Mesendoderm (in vitro differentiated cells): Measurements from ENCODE around the gene ATP6V1F.

Source experiments
- DNase-seq: peaks from one replicate; pipeline ENCODE4 v3.0.0; 2013
- H2AK5ac ChIP-seq: 2 replicates; pipeline ENCODE4 v1.6.1; 2013; ENCODE audit warnings: low read length, inconsistent platforms
- H2BK120ac ChIP-seq: 2 replicates; pipeline ENCODE4 v1.6.1; 2013; ENCODE audit warnings: low read depth, mild to moderate bottlenecking, low read length, moderate library complexity, mixed read lengths
- H2BK15ac ChIP-seq: replicated peaks from 2 replicates; pipeline ENCODE4 v1.6.1; 2013; ENCODE audit warnings: low read depth, mild to moderate bottlenecking, moderate library complexity
- H2BK5ac ChIP-seq: 2 replicates; pipeline ENCODE4 v1.6.1; 2013; ENCODE audit warnings: low read length, inconsistent platforms
- H3K18ac ChIP-seq: 2 replicates; pipeline ENCODE4 v1.6.1; 2013; ENCODE audit warnings: mild to moderate bottlenecking, low read length, mixed read lengths
- H3K23ac ChIP-seq: one replicate; pipeline ENCODE4 v1.6.1; 2013; ENCODE audit warnings: low read length
- H3K27ac ChIP-seq: 2 replicates; pipeline ENCODE4 v1.5.1; 2013; ENCODE audit warnings: low read depth, mild to moderate bottlenecking, inconsistent platforms, low read length, moderate library complexity
- H3K27me3 ChIP-seq: 2 replicates; pipeline ENCODE4 v1.6.1; 2013; ENCODE audit warnings: low read length, control low read depth, mild to moderate bottlenecking, inconsistent platforms; ENCODE audit not compliant: insufficient read depth, poor library complexity
- H3K36me3 ChIP-seq: 2 replicates; pipeline ENCODE4 v1.6.1; 2013; ENCODE audit warnings: low read length, inconsistent platforms; ENCODE audit not compliant: control insufficient read depth, insufficient read depth
- H3K4ac ChIP-seq: one replicate; pipeline ENCODE4 v1.6.1; 2013; ENCODE audit warnings: low read depth, mild to moderate bottlenecking, low read length, moderate library complexity
- H3K4me1 ChIP-seq: 2 replicates; pipeline ENCODE4 v1.6.1; 2013; ENCODE audit warnings: low read depth, low read length, inconsistent platforms; ENCODE audit not compliant: control insufficient read depth
- H3K4me2 ChIP-seq: 2 replicates; pipeline ENCODE4 v1.6.1; 2013; ENCODE audit warnings: low read length
- H3K4me3 ChIP-seq: 2 replicates; pipeline ENCODE4 v1.5.1; 2013; ENCODE audit warnings: mild to moderate bottlenecking, low read length
- H3K56ac ChIP-seq: one replicate; pipeline ENCODE4 v1.6.1; 2013; ENCODE audit warnings: low read length
- H3K79me1 ChIP-seq: 2 replicates; pipeline ENCODE4 v1.6.1; 2013; ENCODE audit warnings: low read length, inconsistent platforms
- H3K79me2 ChIP-seq: 2 replicates; pipeline ENCODE4 v1.6.1; 2013; ENCODE audit warnings: mild to moderate bottlenecking, low read length; ENCODE audit not compliant: control insufficient read depth, insufficient read depth
- H3K9ac ChIP-seq: 2 replicates; pipeline ENCODE4 v1.6.1; 2013; ENCODE audit warnings: low read length, inconsistent platforms
- H4K5ac ChIP-seq: one replicate; pipeline ENCODE4 v1.6.1; 2013; ENCODE audit warnings: low read length
- H4K8ac ChIP-seq: one replicate; pipeline ENCODE4 v1.6.1; 2013; ENCODE audit warnings: low read depth, mild to moderate bottlenecking, control low read depth, low read length, moderate library complexity
- WGBS: extraction: QIAGEN DNeasy Blood & Tissue Kit; methylation state at CpG from one replicate; pipeline ENCODE4 v1.1.7; 2013; ENCODE audit warnings: low lambda C conversion rate, missing lambda C conversion rate; ENCODE audit not compliant: insufficient coverage; ENCODE audit errors: extremely low coverage; 5-methylcytosine and 5-hydroxymethylcytosine counted together

Gene ATP6V1F

GRCh38 chr7:128833148-128833945 lies 29.3 kb upstream of the ATP6V1F start:
- Histone ChIP-seq H3K4me2 (peak overlapping the region; percentile 74), H2BK120ac (peak overlapping the region; percentile 5), H3K4me1 (peaks cover 16% of the 10 kb centered on the region), H3K4ac (peak overlapping the region; percentile 41), H3K18ac (peak overlapping the region; percentile 56), H3K4me3 (peak overlapping the region; percentile 1), H3K79me1 (peaks cover 6% of the 10 kb centered on the region), H3K23ac (peak overlapping the region; percentile 57), H3K79me2 (peaks cover 12% of the 10 kb centered on the region), H4K8ac (no peak overlapping the region), H3K36me3 (peaks cover 6% of the 10 kb centered on the region), H4K5ac (no peak overlapping the region), H2BK15ac (no peak overlapping the region), H2BK5ac (peak overlapping the region; percentile 89), H3K9ac (peak overlapping the region; percentile 71), H2AK5ac (no peak overlapping the region), H3K27me3 (no peaks in the 10 kb centered on the region), H3K56ac (peak overlapping the region; percentile 98), H3K27ac (peak overlapping the region; percentile 88)
- no CpG with 5 or more reads among the region's 13 CpGs for WGBS
- DNase-seq = peak; percentile 72

- Histone ChIP-seq H3K27ac (no peak overlapping the region), H3K23ac (peak overlapping the region; percentile 57), H3K27me3 (no peaks in the 10 kb centered on the region), H2BK15ac (no peak overlapping the region), H3K56ac (peak overlapping the region; percentile 98), H3K4me3 (no peak overlapping the region), H2AK5ac (peak overlapping the region; percentile 49), H2BK120ac (no peak overlapping the region), H3K79me2 (peaks cover 12% of the 10 kb centered on the region), H3K4me2 (no peak overlapping the region), H3K9ac (peak overlapping the region; percentile 47), H3K36me3 (peaks cover 7% of the 10 kb centered on the region), H3K79me1 (peaks cover 6% of the 10 kb centered on the region), H3K4me1 (peaks cover 15% of the 10 kb centered on the region), H2BK5ac (no peak overlapping the region), H4K8ac (no peak overlapping the region), H4K5ac (no peak overlapping the region), H3K4ac (no peak overlapping the region), H3K18ac (peak overlapping the region; percentile 56)
- WGBS = no CpG with 5 or more reads among the region's 4 CpGs
- peak; percentile 57 for DNase-seq
Observed at GRCh38 chr7:128833946-128834325, 28.7 kb upstream of the ATP6V1F start.

GRCh38 chr7:128835231-128835751 lies 27.4 kb upstream of the ATP6V1F start:
- H3K79me1 ChIP-seq = peaks cover 6% of the 10 kb centered on the region
- peaks cover 7% of the 10 kb centered on the region for H3K4me1 ChIP-seq
- no CpG with 5 or more reads among the region's 16 CpGs for WGBS
- H3K4me2 ChIP-seq = no peak overlapping the region
- peaks cover 12% of the 10 kb centered on the region for H3K79me2 ChIP-seq
- H3K27me3 ChIP-seq = no peaks in the 10 kb centered on the region
- no peak overlapping the region for H2BK15ac ChIP-seq
- H3K27ac ChIP-seq = no peak overlapping the region
- H3K36me3 ChIP-seq = peaks cover 12% of the 10 kb centered on the region
- no peak overlapping the region for H3K4ac ChIP-seq
- no peak overlapping the region for H3K18ac ChIP-seq
- no peak overlapping the region for H3K23ac ChIP-seq
- H4K5ac ChIP-seq = no peak overlapping the region
- no peak overlapping the region for H4K8ac ChIP-seq
- H3K4me3 ChIP-seq = no peak overlapping the region
- H3K56ac ChIP-seq = no peak overlapping the region
- no peak overlapping the region for H2BK5ac ChIP-seq
- no peak for DNase-seq
- H2AK5ac ChIP-seq = no peak overlapping the region
- H2BK120ac ChIP-seq = no peak overlapping the region
- H3K9ac ChIP-seq = no peak overlapping the region

GRCh38 chr7:128835790-128836641 lies 26.6 kb upstream of the ATP6V1F start:
- H3K18ac ChIP-seq = no peak overlapping the region
- no peak overlapping the region for H2AK5ac ChIP-seq
- no peak overlapping the region for H3K9ac ChIP-seq
- DNase-seq = no peak
- H4K8ac ChIP-seq = no peak overlapping the region
- H2BK15ac ChIP-seq = no peak overlapping the region
- no peaks in the 10 kb centered on the region for H3K27me3 ChIP-seq
- H2BK5ac ChIP-seq = no peak overlapping the region
- peaks cover 3% of the 10 kb centered on the region for H3K79me1 ChIP-seq
- H3K4ac ChIP-seq = no peak overlapping the region
- no CpG with 5 or more reads among the region's 14 CpGs for WGBS
- no peak overlapping the region for H3K56ac ChIP-seq
- peaks cover 7% of the 10 kb centered on the region for H3K4me1 ChIP-seq
- H3K4me2 ChIP-seq = no peak overlapping the region
- H4K5ac ChIP-seq = no peak overlapping the region
- H2BK120ac ChIP-seq = no peak overlapping the region
- H3K23ac ChIP-seq = no peak overlapping the region
- H3K79me2 ChIP-seq = peaks cover 6% of the 10 kb centered on the region
- H3K4me3 ChIP-seq = no peak overlapping the region
- H3K27ac ChIP-seq = no peak overlapping the region
- peaks cover 14% of the 10 kb centered on the region for H3K36me3 ChIP-seq

GRCh38 chr7:128836729-128837348 lies 25.8 kb upstream of the ATP6V1F start:
- no peak overlapping the region for H3K4me3 ChIP-seq
- WGBS = no CpG with 5 or more reads among the region's 14 CpGs
- H3K4me1 ChIP-seq = peaks cover 7% of the 10 kb centered on the region
- no peak overlapping the region for H2BK5ac ChIP-seq
- H2BK120ac ChIP-seq = no peak overlapping the region
- no peak overlapping the region for H4K5ac ChIP-seq
- H3K36me3 ChIP-seq = peaks cover 18% of the 10 kb centered on the region
- H3K18ac ChIP-seq = no peak overlapping the region
- no peaks in the 10 kb centered on the region for H3K27me3 ChIP-seq
- H3K56ac ChIP-seq = no peak overlapping the region
- no peak overlapping the region for H3K4me2 ChIP-seq
- H3K27ac ChIP-seq = no peak overlapping the region
- no peak overlapping the region for H3K23ac ChIP-seq
- no peak overlapping the region for H4K8ac ChIP-seq
- no peak overlapping the region for H3K4ac ChIP-seq
- H3K79me2 ChIP-seq = no peaks in the 10 kb centered on the region
- H3K9ac ChIP-seq = no peak overlapping the region
- DNase-seq = no peak
- no peak overlapping the region for H2BK15ac ChIP-seq
- H3K79me1 ChIP-seq = peaks cover 3% of the 10 kb centered on the region
- no peak overlapping the region for H2AK5ac ChIP-seq
